Spleen (tissue), 11 donors: ENCODE data around the gene RMRP. TPM values are rescaled to one million over a fixed set of nuclear protein-coding genes. Genes with fewer than 3 reads are reported as not detected.
A peak's percentile ranks its signal among the peaks of the same experiment; 100 is the strongest.

ENCODE experiments used
- DNase-seq: peaks from one replicate; pipeline ENCODE4 v3.0.0-alpha.2; 2020
- H3K27ac ChIP-seq, 8 donors: fragments of 200-600 bp; sonication (generic) in 7 of 8; 1 replicate in 4 of 8; 2 replicates in 4 of 8; pipeline versions ENCODE4 v1.5.0 to v1.8.0; 2016 to 2021; ENCODE audit warnings: inconsistent platforms in 4 of 8, mild to moderate bottlenecking in 4 of 8, moderate library complexity in 1 of 8
- H3K27me3 ChIP-seq, 7 donors: fragments of 200-600 bp; sonication (generic) in 6 of 7; replicated peaks in 1 of 7; 1 replicate in 4 of 7; 2 replicates in 3 of 7; pipeline versions ENCODE4 v1.5.0 to v1.8.0; 2016 to 2021; ENCODE audit warnings: inconsistent platforms in 3 of 7, mild to moderate bottlenecking in 1 of 7
- H3K36me3 ChIP-seq, 6 donors: fragments of 200-600 bp; sonication (generic) in 5 of 6; 1 replicate in 4 of 6; 2 replicates in 2 of 6; pipeline versions ENCODE4 v1.5.0 to v1.8.0; 2016 to 2021; ENCODE audit warnings: inconsistent platforms in 2 of 6
- H3K4me1 ChIP-seq, 6 donors: fragments of 200-600 bp; sonication (generic) in 5 of 6; 1 replicate in 3 of 6; 2 replicates in 3 of 6; pipeline versions ENCODE4 v1.5.0 to v1.8.0; 2016 to 2021; ENCODE audit warnings: inconsistent platforms in 3 of 6
- H3K4me3 ChIP-seq, 8 donors: fragments of 200-600 bp; sonication (generic) in 7 of 8; 1 replicate in 4 of 8; 2 replicates in 4 of 8; pipeline versions ENCODE4 v1.5.0 to v1.8.0; 2016 to 2021; ENCODE audit warnings: inconsistent platforms in 4 of 8, mild to moderate bottlenecking in 4 of 8, moderate library complexity in 2 of 8
- H3K9me3 ChIP-seq, 8 donors: fragments of 200-600 bp; sonication (generic) in 7 of 8; 1 replicate in 4 of 8; 2 replicates in 4 of 8; pipeline versions ENCODE4 v1.5.0 to v1.8.0; 2016 to 2021; ENCODE audit warnings: inconsistent platforms in 4 of 8
- CTCF ChIP-seq, 11 experiments: fragments of 200-600 bp in 7 of 11; fragments of 450-650 bp in 4 of 11; sonication (generic) in 4 of 11; IDR thresholded peaks in 8 of 11; conservative IDR thresholded peaks in 3 of 11; 1 replicate in 7 of 11; 2 replicates in 4 of 11; pipeline versions ENCODE4 v1.4.0 to v1.8.0; 2016 to 2021; ENCODE audit warnings: antibody characterized with exemption in 11 of 11, inconsistent platforms in 4 of 11, mild to moderate bottlenecking in 1 of 11
- POLR2A ChIP-seq, 3 donors: fragments of 450-650 bp; IDR thresholded peaks; one replicate each; pipeline ENCODE4 v1.5.1; 2017; ENCODE audit warnings: antibody characterized with exemption in 3 of 3, mild to moderate bottlenecking in 1 of 3
- POLR2AphosphoS5 ChIP-seq, 3 donors: sonication (generic); formaldehyde crosslinking; IDR thresholded peaks; one replicate each; pipeline ENCODE4 v1.5.1; 2017; ENCODE audit warnings: antibody characterized with exemption in 3 of 3
- WGBS, 5 donors: extraction: QIAGEN DNeasy Blood & Tissue Kit in 3 of 5; methylation state at CpG; one replicate each; pipeline versions ENCODE4 v1.1.5 to v1.1.7; 2013 to 2018; 5-methylcytosine and 5-hydroxymethylcytosine counted together
- intact Hi-C: fragments of 100-400 bp; cut with DNase I; formaldehyde crosslinking; loops from one replicate; pipeline ENCODE4 v1.15.0; 2023; ENCODE audit warnings: low total_unique reads
- polyA plus RNA-seq, 3 donors: library from polyadenylated mRNA; stranded (reverse); fragments of 200-250 nt; gene quantifications; one replicate each; pipeline ENCODE4 v1.2.1, GENCODE V29; 2013
- total RNA-seq, 7 donors: library from RNA; depleted of rRNA in 3 of 7; stranded (reverse); fragments of >200 nt in 3 of 7; fragmentation: NEBNext Ultra II Directional in 4 of 7; extraction: Animal tissue kit (Norgen Biotek cat#: 25700) in 4 of 7; gene quantifications; one replicate each; pipeline versions ENCODE4 v1.1.0 to v1.2.1, GENCODE V29; 2016 to 2021
- donor health status: healthy with polysubstance abuse.
- donor health status: DM: no; HTN: no; CAD: no; lungs with moderate emphysema.
- donor health status: DM: no; HTN: no; CAD: no.
- donor health status: Bipolar disorder and iron deficiency.
- donor health status: healthy.
- donor health status: DM: no; HTN: no; CAD: no.
- donor health status: DM: yes; HTN: yes; CAD: no.

Gene RMRP
- total and polyA plus RNA-seq, 10 donors: 42.1 to 28,996 (median 10,652) TPM; not detected in 1

- H3K27ac ChIP-seq: peak overlapping the region in 6 of 8 donors; percentile 43 to 72 (median 58)
- H3K4me3 ChIP-seq: no peak overlapping the region
- TF ChIP-seq CTCF (IDR thresholded peaks at IDR 0.05 in 8 of 11, conservative IDR thresholded peaks at IDR 0.05 in 3 of 11) (no peak), POLR2A (IDR thresholded peaks at IDR 0.05) (no peak), POLR2AphosphoS5 (IDR thresholded peaks at IDR 0.05) (peak in 2 of 3 donors; percentile 42 to 75)
- no peaks in the 10 kb centered on the region for H3K9me3 ChIP-seq
- H3K27me3 ChIP-seq: no peaks in the 10 kb centered on the region
- 90 to 96% (median 93%) methylated on average over 23 to 26 of the region's 26 CpGs for WGBS, 5 donors
- intact Hi-C loops: no loop called here
- no peak for DNase-seq
- H3K36me3 ChIP-seq: peaks cover 50 to 100% (median 100%) of the 10 kb centered on the region in 6 donors
- peaks cover 0 to 51% (median 11%) of the 10 kb centered on the region in 6 donors for H3K4me1 ChIP-seq
Observed at GRCh38 chr9:35703906-35704672, 46.3 kb upstream of the RMRP start.

GRCh38 chr9:35702696-35703095, 44.9 kb upstream of the RMRP start:
- Histone ChIP-seq H3K4me3 (no peak overlapping the region), H3K36me3 (peaks cover 42 to 100% (median 100%) of the 10 kb centered on the region in 6 donors), H3K4me1 (peaks cover 0 to 65% (median 17%) of the 10 kb centered on the region in 6 donors), H3K9me3 (no peaks in the 10 kb centered on the region), H3K27me3 (no peaks in the 10 kb centered on the region), H3K27ac (peak overlapping the region in 2 of 8 donors; percentile 13 to 14)
- TF ChIP-seq CTCF (IDR thresholded peaks at IDR 0.05 in 8 of 11, conservative IDR thresholded peaks at IDR 0.05 in 3 of 11) (no peak), POLR2A (IDR thresholded peaks at IDR 0.05) (no peak), POLR2AphosphoS5 (IDR thresholded peaks at IDR 0.05) (no peak)
- intact Hi-C loops: no loop called here
- DNase-seq: no peak
- 92 to 98% (median 95%) methylated on average over 7 of the region's 7 CpGs for WGBS, 5 donors

- H3K9me3 ChIP-seq: no peaks in the 10 kb centered on the region
- H3K27me3 ChIP-seq: no peaks in the 10 kb centered on the region
- H3K36me3 ChIP-seq: peaks cover 25 to 100% (median 98%) of the 10 kb centered on the region in 6 donors
- H3K4me3 ChIP-seq: no peak overlapping the region
- no peak for DNase-seq
- H3K27ac ChIP-seq: peak overlapping the region in 4 of 8 donors; percentile 26 to 86 (median 70)
- peaks cover 4 to 77% (median 25%) of the 10 kb centered on the region in 6 donors for H3K4me1 ChIP-seq
- TF ChIP-seq CTCF (IDR thresholded peaks at IDR 0.05 in 8 of 11, conservative IDR thresholded peaks at IDR 0.05 in 3 of 11): no peak
- TF ChIP-seq POLR2AphosphoS5 (IDR thresholded peaks at IDR 0.05): no peak
- no peak for TF ChIP-seq POLR2A (IDR thresholded peaks at IDR 0.05)
- intact Hi-C loops: no loop called here
Observed at GRCh38 chr9:35700942-35701341, 43.1 kb upstream of the RMRP start.

- Histone ChIP-seq H3K4me1 (peaks cover 4 to 73% (median 21%) of the 10 kb centered on the region in 6 donors), H3K9me3 (no peaks in the 10 kb centered on the region), H3K27ac (peak overlapping the region in 6 of 8 donors; percentile 22 to 86 (median 70)), H3K4me3 (no peak overlapping the region), H3K27me3 (no peaks in the 10 kb centered on the region), H3K36me3 (peaks cover 20 to 98% (median 93%) of the 10 kb centered on the region in 6 donors)
- WGBS, 5 donors: 70 to 91% (median 75%) methylated on average over 11 of the region's 11 CpGs
- TF ChIP-seq CTCF (IDR thresholded peaks at IDR 0.05 in 8 of 11, conservative IDR thresholded peaks at IDR 0.05 in 3 of 11): no peak
- TF ChIP-seq POLR2AphosphoS5 (IDR thresholded peaks at IDR 0.05): peak in 2 of 3 donors; percentile 69 to 75
- TF ChIP-seq POLR2A (IDR thresholded peaks at IDR 0.05): no peak
- DNase-seq: peak; percentile 85
- intact Hi-C loops: no loop called here
Observed at GRCh38 chr9:35700031-35700430, 42.2 kb upstream of the RMRP start.
